Measurements from ENCODE around the gene CHD9. TPM values are rescaled to one million over a fixed set of nuclear protein-coding genes. Genes with fewer than 3 reads are reported as not detected.

CHD9 gene
- total RNA-seq, 4 donors from 2014 or later, result 82.2 to 114 (median 91.3) TPM

- H3K27ac ChIP-seq, result no peak overlapping the region
- H3K4me3 ChIP-seq, result no peak overlapping the region
- no peak for TF ChIP-seq POLR2A (IDR thresholded peaks at IDR 0.05)
- TF ChIP-seq CTCF (IDR thresholded peaks at IDR 0.05), result no peak
- TF ChIP-seq EP300 (IDR thresholded peaks at IDR 0.05), result no peak
- peaks cover 0 to 19% (median 0%) of the 10 kb centered on the region in 4 donors for H3K4me1 ChIP-seq
- DNase-seq (ENCODE audit: low spot score in 2 of 2), result no peak
- no peaks in the 10 kb centered on the region for H3K27me3 ChIP-seq
- H3K36me3 ChIP-seq, result no peaks in the 10 kb centered on the region
- WGBS, 2 donors, result 84 to 85% methylated on average over 2 of the region's 2 CpGs
- H3K9me3 ChIP-seq, result no peaks in the 10 kb centered on the region
These were observed 60.3 kb downstream of the CHD9 start for GRCh38 chr16:53115047-53115446.

DNA sequence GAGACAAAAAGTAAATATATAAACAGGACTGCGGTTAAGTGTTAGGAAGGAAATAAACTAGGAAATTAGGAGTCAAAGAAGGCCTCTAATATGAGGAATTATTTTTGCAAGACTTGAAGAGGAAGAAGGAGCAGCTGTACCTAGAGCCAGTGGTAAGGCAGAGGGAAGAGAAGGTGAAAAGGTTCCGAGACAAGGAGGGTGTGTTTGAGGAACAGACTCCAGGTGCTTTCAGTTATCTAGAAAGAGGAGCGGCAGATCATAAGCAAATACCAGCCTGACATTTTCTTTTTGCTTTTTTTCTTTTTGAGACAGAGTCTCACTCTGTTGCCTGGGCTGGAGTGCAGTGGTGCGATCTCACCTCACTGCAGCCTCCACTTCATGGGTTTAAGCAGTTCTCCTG, 61.0 kb downstream of the CHD9 start:
- Histone ChIP-seq H3K4me3 (no peak overlapping the region), H3K9me3 (no peaks in the 10 kb centered on the region), H3K27ac (no peak overlapping the region), H3K36me3 (no peaks in the 10 kb centered on the region), H3K4me1 (peaks cover 0 to 19% (median 0%) of the 10 kb centered on the region in 4 donors), H3K27me3 (no peaks in the 10 kb centered on the region)
- 92 to 95% methylated on average over 4 of the region's 4 CpGs for WGBS, 2 donors
- no peak for DNase-seq (ENCODE audit: low spot score in 2 of 2)
- TF ChIP-seq CTCF (IDR thresholded peaks at IDR 0.05) (no peak), POLR2A (IDR thresholded peaks at IDR 0.05) (no peak), EP300 (IDR thresholded peaks at IDR 0.05) (no peak)

DNA sequence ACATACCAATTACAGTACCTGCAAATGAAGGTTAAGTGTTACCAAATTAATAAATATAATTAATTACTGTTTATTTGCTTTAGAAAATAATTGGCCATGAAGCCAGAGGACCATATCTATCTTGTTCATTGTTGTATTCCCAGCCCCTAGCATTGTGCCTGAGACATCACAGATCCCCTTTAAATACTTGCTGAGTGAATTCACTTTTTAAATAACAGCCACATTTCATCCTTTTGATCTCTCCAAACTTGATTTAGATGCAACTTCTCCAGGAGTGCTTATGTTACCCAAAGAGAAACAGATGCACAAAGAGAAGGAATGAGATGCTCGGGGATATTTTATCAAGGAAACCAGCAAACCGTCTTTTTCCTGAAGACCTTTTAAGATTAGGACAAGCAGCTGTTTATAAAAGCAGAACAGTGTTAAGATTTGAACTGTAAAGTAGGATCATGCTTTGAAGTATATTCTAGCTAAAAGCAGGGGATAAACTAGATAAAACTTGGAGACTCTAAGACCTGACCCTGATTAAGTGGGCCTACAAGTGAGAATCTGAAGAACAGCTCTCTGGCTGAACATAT, 66.3 kb downstream of the CHD9 start:
- H3K4me1 ChIP-seq, result peaks cover 0 to 11% (median 0%) of the 10 kb centered on the region in 4 donors
- no peaks in the 10 kb centered on the region for H3K36me3 ChIP-seq
- no peak for TF ChIP-seq EP300 (IDR thresholded peaks at IDR 0.05)
- TF ChIP-seq POLR2A (IDR thresholded peaks at IDR 0.05), result no peak
- no peak for TF ChIP-seq CTCF (IDR thresholded peaks at IDR 0.05)
- H3K4me3 ChIP-seq, result no peak overlapping the region
- H3K27me3 ChIP-seq, result no peaks in the 10 kb centered on the region
- H3K9me3 ChIP-seq, result no peaks in the 10 kb centered on the region
- DNase-seq (ENCODE audit: low spot score in 2 of 2), result no peak
- 64 to 70% methylated on average over 2 of the region's 2 CpGs for WGBS, 2 donors
- H3K27ac ChIP-seq, result peak overlapping the region in 2 of 4 donors; percentile 23 to 56

GRCh38 chr16:53121661-53122060, 66.9 kb downstream of the CHD9 start:
- H3K27me3 ChIP-seq, result no peaks in the 10 kb centered on the region
- H3K9me3 ChIP-seq, result no peaks in the 10 kb centered on the region
- DNase-seq (ENCODE audit: low spot score in 2 of 2), result peak in 1 of 2 donors; percentile 20
- no peak overlapping the region for H3K4me3 ChIP-seq
- no peak for TF ChIP-seq POLR2A (IDR thresholded peaks at IDR 0.05)
- peaks cover 0 to 11% (median 0%) of the 10 kb centered on the region in 4 donors for H3K4me1 ChIP-seq
- WGBS, 2 donors, result 0 to 7% methylated on average over 1 of the region's 1 CpG
- no peaks in the 10 kb centered on the region for H3K36me3 ChIP-seq
- H3K27ac ChIP-seq, result peak overlapping the region in 2 of 4 donors; percentile 23 to 56

GRCh38 chr16:53123747-53124146, 69.0 kb downstream of the CHD9 start:
- H3K36me3 ChIP-seq, result no peaks in the 10 kb centered on the region
- H3K27me3 ChIP-seq, result no peaks in the 10 kb centered on the region
- TF ChIP-seq CTCF (IDR thresholded peaks at IDR 0.05) (no peak), EP300 (IDR thresholded peaks at IDR 0.05) (no peak), POLR2A (IDR thresholded peaks at IDR 0.05) (no peak)
- H3K4me3 ChIP-seq, result no peak overlapping the region
- H3K27ac ChIP-seq, result no peak overlapping the region
- no peak for DNase-seq (ENCODE audit: low spot score in 2 of 2)
- 86 to 92% methylated on average over 3 of the region's 3 CpGs for WGBS, 2 donors
- H3K4me1 ChIP-seq, result peaks cover 0 to 11% (median 0%) of the 10 kb centered on the region in 4 donors
- no peaks in the 10 kb centered on the region for H3K9me3 ChIP-seq
